GM19324 (cell line): ENCODE measurements around the gene TRAF7.

Source experiments
- ATAC-seq: cut with Tn5 transposase; IDR thresholded peaks from one replicate; pipeline ENCODE4 v1.9.1; 2021; ENCODE audit warnings: mild to moderate bottlenecking, moderate library complexity; ENCODE audit not compliant: unreplicated experiment, low FRiP score

The TRAF7 gene

GRCh38 chr16:2180461-2180860 is 24.9 kb downstream of the TRAF7 start:
- ATAC-seq, result no peak

- no peak for ATAC-seq
Observed at GRCh38 chr16:2180962-2181923, 25.7 kb downstream of the TRAF7 start.

GRCh38 chr16:2181952-2182351 is 26.4 kb downstream of the TRAF7 start:
- ATAC-seq, result no peak

GRCh38 chr16:2183671-2184070 is 28.1 kb downstream of the TRAF7 start:
- no peak for ATAC-seq

- ATAC-seq, result no peak
Observed at GRCh38 chr16:2184346-2184745, 28.8 kb downstream of the TRAF7 start.

GRCh38 chr16:2184962-2185361 is 29.4 kb downstream of the TRAF7 start:
- ATAC-seq, result no peak

GRCh38 chr16:2186064-2186463 is 30.5 kb downstream of the TRAF7 start:
- ATAC-seq, result no peak

GRCh38 chr16:2186505-2186904 is 30.9 kb downstream of the TRAF7 start:
- ATAC-seq, result no peak

- no peak for ATAC-seq
Observed at GRCh38 chr16:2187212-2187611, 31.6 kb downstream of the TRAF7 start.

- no peak for ATAC-seq
Observed at GRCh38 chr16:2188395-2188794, 32.8 kb downstream of the TRAF7 start.

- ATAC-seq, result no peak
Observed at GRCh38 chr16:2189252-2189893, 33.8 kb downstream of the TRAF7 start.

- ATAC-seq, result no peak
Observed at GRCh38 chr16:2190002-2190658, 34.5 kb downstream of the TRAF7 start.

GRCh38 chr16:2190659-2191445 is 35.3 kb downstream of the TRAF7 start:
- ATAC-seq, result no peak

- ATAC-seq, result no peak
Observed at GRCh38 chr16:2191446-2191706, 35.8 kb downstream of the TRAF7 start.

- no peak for ATAC-seq
Observed at GRCh38 chr16:2194166-2194834, 38.7 kb downstream of the TRAF7 start.

- ATAC-seq, result no peak
Observed at GRCh38 chr16:2194852-2195321, 39.3 kb downstream of the TRAF7 start.

GRCh38 chr16:2195322-2196161 is 40.0 kb downstream of the TRAF7 start:
- ATAC-seq, result no peak

- no peak for ATAC-seq
Observed at GRCh38 chr16:2196162-2196980, 40.8 kb downstream of the TRAF7 start, which contains the start of gene CASKIN1. Gene CASKIN1 (minus strand): TSS chr16:2196605. CDS start chr16:2196432, 173 bp downstream.
